Measurements from ENCODE around the gene PHLDA2. TPM values are rescaled to one million over a fixed set of nuclear protein-coding genes. Genes with fewer than 3 reads are reported as not detected.

Gene PHLDA2
- total and polyA plus RNA-seq, 9 of the 15 experiments (the other 6 are each of a cell fraction or from before 2014, with no cell fraction given), result 0.43 to 42.4 (median 4.7) TPM

DNA sequence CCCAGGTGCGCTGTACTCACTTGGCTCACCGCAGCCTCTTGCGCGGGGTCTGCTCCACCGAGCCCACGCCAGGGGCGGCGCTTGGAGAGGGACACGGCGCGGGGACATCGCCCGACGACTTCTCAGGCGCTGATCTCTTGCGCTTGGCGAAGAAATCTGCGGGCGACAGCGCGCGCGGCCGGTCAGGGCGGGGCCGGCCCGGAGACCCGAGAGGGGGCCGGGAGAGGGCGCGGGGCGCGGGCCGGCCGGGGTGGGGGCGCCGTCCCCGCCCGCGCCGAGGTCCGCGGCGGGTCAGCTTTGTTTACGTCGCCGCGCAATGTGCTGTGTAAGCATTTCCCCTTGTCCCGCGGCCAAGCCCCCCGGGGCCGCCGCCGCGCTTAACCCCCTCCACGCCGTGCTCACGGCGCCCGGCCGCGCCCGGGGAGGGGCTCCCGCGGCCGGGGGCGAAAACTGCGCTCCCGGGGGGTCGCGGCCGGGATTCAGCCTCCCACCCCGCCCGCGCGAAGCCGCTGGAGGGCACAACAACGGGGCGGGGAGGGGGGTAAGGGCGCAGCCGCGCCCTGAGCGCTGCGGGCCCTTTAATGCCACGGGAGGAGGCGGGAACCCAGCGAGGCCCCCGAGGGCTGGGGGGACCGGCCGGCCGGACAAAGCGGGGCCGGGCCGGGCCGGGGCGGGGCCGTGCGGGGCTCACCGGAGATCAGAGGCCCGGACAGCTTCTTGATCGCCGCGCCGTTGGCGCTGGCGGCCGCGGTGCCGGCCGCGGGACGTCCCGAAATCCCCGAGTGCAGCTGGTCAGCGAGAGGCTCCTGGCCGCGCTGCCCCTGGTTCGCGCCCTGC is 45.0 kb downstream of the PHLDA2 start (continued):
- TF ChIP-seq PCBP1 (IDR thresholded peaks at IDR 0.05; ENCODE audit: low read depth, low read length, poor library complexity, severe bottlenecking) (peak; percentile 51), TCF7L2 (IDR thresholded peaks at IDR 0.05; ENCODE audit: low read depth, low read length) (no peak), MAFK (IDR thresholded peaks at IDR 0.05; ENCODE audit: low read length) (peak; percentile 34; the same call in 1 of the 2 replicates), SMAD4 (CRISPR knock-in tag; conservative IDR thresholded peaks at IDR 0.05) (0 out of 2 replicates have a peak, but pooled peaks have one; percentile 15), ASH1L (IDR thresholded peaks at IDR 0.05; ENCODE audit: borderline replicate concordance, low read depth, partially characterized antibody) (no peak), HNRNPLL (IDR thresholded peaks at IDR 0.05; ENCODE audit: low read depth, low read length, poor library complexity, severe bottlenecking) (peak; percentile 19), ZBTB43 (CRISPR knock-in tag; IDR thresholded peaks at IDR 0.05) (no peak), HMGN3 (IDR thresholded peaks at IDR 0.05; ENCODE audit: borderline replicate concordance, extremely low read depth, insufficient read length, low read depth, low read length) (peak; percentile 22), TSC22D4 (tag; IDR thresholded peaks at IDR 0.05) (no peak), CTBP1 (IDR thresholded peaks at IDR 0.05; ENCODE audit: borderline replicate concordance) (peak; percentile 23; the same call in 1 of the 2 replicates), TFAM (CRISPR knock-in tag; conservative IDR thresholded peaks at IDR 0.05) (no peak), SAFB (IDR thresholded peaks at IDR 0.05; ENCODE audit: borderline replicate concordance, low read depth, low read length) (no peak), PHF8 (IDR thresholded peaks at IDR 0.05; ENCODE audit: borderline replicate concordance, low read length) (peak; percentile 21; the same call in 1 of the 2 replicates), ZBTB7A (IDR thresholded peaks at IDR 0.05; ENCODE audit: borderline replicate concordance, control insufficient read depth, low read depth, low read length) (peak; percentile 78; the same call in 1 of the 2 replicates), MAFF (IDR thresholded peaks at IDR 0.05; ENCODE audit: low read length) (peak; percentile 24; the same call in 1 of the 2 replicates), RBFOX2 (IDR thresholded peaks at IDR 0.05; ENCODE audit: low read depth, low read length) (peak; percentile 56), CXXC5 (CRISPR knock-in tag; IDR thresholded peaks at IDR 0.05) (peak; percentile 43)
- TF ChIP-seq, protein P1, sequence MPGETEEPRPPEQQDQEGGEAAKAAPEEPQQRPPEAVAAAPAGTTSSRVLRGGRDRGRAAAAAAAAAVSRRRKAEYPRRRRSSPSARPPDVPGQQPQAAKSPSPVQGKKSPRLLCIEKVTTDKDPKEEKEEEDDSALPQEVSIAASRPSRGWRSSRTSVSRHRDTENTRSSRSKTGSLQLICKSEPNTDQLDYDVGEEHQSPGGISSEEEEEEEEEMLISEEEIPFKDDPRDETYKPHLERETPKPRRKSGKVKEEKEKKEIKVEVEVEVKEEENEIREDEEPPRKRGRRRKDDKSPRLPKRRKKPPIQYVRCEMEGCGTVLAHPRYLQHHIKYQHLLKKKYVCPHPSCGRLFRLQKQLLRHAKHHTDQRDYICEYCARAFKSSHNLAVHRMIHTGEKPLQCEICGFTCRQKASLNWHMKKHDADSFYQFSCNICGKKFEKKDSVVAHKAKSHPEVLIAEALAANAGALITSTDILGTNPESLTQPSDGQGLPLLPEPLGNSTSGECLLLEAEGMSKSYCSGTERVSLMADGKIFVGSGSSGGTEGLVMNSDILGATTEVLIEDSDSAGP (CRISPR knock-in tag; IDR thresholded peaks at IDR 0.05), result peak; percentile 85
- TF ChIP-seq, protein P2, sequence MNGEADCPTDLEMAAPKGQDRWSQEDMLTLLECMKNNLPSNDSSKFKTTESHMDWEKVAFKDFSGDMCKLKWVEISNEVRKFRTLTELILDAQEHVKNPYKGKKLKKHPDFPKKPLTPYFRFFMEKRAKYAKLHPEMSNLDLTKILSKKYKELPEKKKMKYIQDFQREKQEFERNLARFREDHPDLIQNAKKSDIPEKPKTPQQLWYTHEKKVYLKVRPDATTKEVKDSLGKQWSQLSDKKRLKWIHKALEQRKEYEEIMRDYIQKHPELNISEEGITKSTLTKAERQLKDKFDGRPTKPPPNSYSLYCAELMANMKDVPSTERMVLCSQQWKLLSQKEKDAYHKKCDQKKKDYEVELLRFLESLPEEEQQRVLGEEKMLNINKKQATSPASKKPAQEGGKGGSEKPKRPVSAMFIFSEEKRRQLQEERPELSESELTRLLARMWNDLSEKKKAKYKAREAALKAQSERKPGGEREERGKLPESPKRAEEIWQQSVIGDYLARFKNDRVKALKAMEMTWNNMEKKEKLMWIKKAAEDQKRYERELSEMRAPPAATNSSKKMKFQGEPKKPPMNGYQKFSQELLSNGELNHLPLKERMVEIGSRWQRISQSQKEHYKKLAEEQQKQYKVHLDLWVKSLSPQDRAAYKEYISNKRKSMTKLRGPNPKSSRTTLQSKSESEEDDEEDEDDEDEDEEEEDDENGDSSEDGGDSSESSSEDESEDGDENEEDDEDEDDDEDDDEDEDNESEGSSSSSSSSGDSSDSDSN (IDR thresholded peaks at IDR 0.05; ENCODE audit: borderline replicate concordance in 1 of 2, low read depth in 2 of 2, low read length in 2 of 2), result 0 out of 4 replicates have a peak, but pooled peaks of 1 of the 2 experiments have one; percentile 20

Measured in K562 (cell line).